ENCODE data around the gene SPNS3. TPM values are rescaled to one million over a fixed set of nuclear protein-coding genes. Genes with fewer than 3 reads are reported as not detected.

Gene SPNS3
- total and polyA plus RNA-seq, 4 donors = 0.40 to 1.6 (median 0.52) TPM

DNA sequence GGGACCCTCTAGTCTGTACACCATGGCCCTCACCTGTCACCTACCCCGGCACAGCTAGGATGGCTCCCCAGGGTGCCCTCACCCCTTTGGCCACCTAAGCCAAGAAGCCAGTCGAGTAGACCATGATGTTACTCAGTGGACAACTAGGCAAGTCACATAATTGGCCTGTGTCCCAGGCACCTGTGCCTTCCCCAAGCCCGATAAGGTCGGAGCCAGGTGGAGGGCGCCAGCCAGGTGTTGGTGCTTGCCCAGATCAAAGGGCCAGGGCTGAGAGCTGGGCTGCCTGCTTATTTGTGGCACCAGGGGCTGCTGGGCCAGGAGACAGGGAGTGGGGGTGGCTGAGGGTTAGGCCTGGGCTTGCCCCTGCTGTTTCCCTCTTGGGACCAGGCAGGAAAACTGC lies 81.8 kb downstream of the SPNS3 start:
- H3K4me3 ChIP-seq = no peak overlapping the region
- no peaks in the 10 kb centered on the region for H3K9me3 ChIP-seq (ENCODE audit: control insufficient read depth in 4 of 4, insufficient read depth in 3 of 4, low read length in 3 of 4)
- no peak overlapping the region for H3K9ac ChIP-seq (ENCODE audit: insufficient read depth in 1 of 2, low read length in 2 of 2)
- no peaks in the 10 kb centered on the region for H3K27me3 ChIP-seq (ENCODE audit: control insufficient read depth in 3 of 3, insufficient read depth in 3 of 3, low read length in 2 of 3)
- WGBS, 2 donors = 71 to 93% methylated on average over 5 of the region's 5 CpGs
- DNase-seq (no peak), ATAC-seq (ENCODE audit: insufficient read depth, low FRiP score) (no peak)
- H3K4me1 ChIP-seq (ENCODE audit: control insufficient read depth in 5 of 5, insufficient read depth in 5 of 5, low read length in 5 of 5) = peaks cover 0 to 62% (median 41%) of the 10 kb centered on the region in 5 donors
- TF ChIP-seq, protein P1, sequence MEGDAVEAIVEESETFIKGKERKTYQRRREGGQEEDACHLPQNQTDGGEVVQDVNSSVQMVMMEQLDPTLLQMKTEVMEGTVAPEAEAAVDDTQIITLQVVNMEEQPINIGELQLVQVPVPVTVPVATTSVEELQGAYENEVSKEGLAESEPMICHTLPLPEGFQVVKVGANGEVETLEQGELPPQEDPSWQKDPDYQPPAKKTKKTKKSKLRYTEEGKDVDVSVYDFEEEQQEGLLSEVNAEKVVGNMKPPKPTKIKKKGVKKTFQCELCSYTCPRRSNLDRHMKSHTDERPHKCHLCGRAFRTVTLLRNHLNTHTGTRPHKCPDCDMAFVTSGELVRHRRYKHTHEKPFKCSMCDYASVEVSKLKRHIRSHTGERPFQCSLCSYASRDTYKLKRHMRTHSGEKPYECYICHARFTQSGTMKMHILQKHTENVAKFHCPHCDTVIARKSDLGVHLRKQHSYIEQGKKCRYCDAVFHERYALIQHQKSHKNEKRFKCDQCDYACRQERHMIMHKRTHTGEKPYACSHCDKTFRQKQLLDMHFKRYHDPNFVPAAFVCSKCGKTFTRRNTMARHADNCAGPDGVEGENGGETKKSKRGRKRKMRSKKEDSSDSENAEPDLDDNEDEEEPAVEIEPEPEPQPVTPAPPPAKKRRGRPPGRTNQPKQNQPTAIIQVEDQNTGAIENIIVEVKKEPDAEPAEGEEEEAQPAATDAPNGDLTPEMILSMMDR (IDR thresholded peaks at IDR 0.05; ENCODE audit: control extremely low read depth, extremely low read depth) = no peak
- no peaks in the 10 kb centered on the region for H3K36me3 ChIP-seq (ENCODE audit: control insufficient read depth in 4 of 4, insufficient read depth in 4 of 4, low read length in 4 of 4)
- peak overlapping the region in 1 of 2 donors; percentile 88 for H3K27ac ChIP-seq (ENCODE audit: low read depth in 1 of 2, low read length in 1 of 2)

DNA sequence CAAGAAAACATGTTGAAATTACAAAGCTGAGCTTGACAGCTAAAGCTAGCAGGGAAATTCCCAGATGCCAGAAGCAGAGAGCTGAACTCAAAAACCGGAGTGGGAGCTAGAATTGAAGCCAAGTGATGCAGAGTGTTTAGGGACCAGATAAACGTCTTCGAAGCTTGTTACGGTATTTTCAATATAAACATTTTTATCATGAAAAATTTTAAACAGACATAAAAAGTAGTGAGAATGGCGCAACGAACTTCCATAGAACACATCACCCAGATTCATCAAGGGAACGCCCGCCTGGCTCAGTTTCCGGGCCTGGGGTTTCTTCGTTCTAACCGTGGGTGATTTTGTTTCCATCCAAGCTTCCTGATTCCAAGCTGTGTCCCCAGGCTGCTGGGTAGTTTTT lies 83.0 kb downstream of the SPNS3 start:
- TF ChIP-seq, protein P1 (IDR thresholded peaks at IDR 0.05; ENCODE audit: control extremely low read depth, extremely low read depth) = no peak
- Histone ChIP-seq H3K4me3 (no peak overlapping the region), H3K36me3 (ENCODE audit: control insufficient read depth in 4 of 4, insufficient read depth in 4 of 4, low read length in 4 of 4) (no peaks in the 10 kb centered on the region), H3K27ac (ENCODE audit: low read depth in 1 of 2, low read length in 1 of 2) (peak overlapping the region in 1 of 2 donors; percentile 81), H3K27me3 (ENCODE audit: control insufficient read depth in 3 of 3, insufficient read depth in 3 of 3, low read length in 2 of 3) (no peaks in the 10 kb centered on the region), H3K4me1 (ENCODE audit: control insufficient read depth in 5 of 5, insufficient read depth in 5 of 5, low read length in 5 of 5) (peaks cover 0 to 54% (median 46%) of the 10 kb centered on the region in 5 donors), H3K9me3 (ENCODE audit: control insufficient read depth in 4 of 4, insufficient read depth in 3 of 4, low read length in 3 of 4) (no peaks in the 10 kb centered on the region), H3K9ac (ENCODE audit: insufficient read depth in 1 of 2, low read length in 2 of 2) (peak overlapping the region in 1 of 2 donors; percentile 17)
- ATAC-seq (ENCODE audit: insufficient read depth, low FRiP score) (no peak), DNase-seq (peak; percentile 76 to 95 (median 91))
- 55 to 64% methylated on average over 11 of the region's 11 CpGs for WGBS, 2 donors

GRCh38 chr17:4518901-4519300 lies 85.2 kb downstream of the SPNS3 start:
- 70 to 72% methylated on average over 10 of the region's 10 CpGs for WGBS, 2 donors
- Histone ChIP-seq H3K4me3 (no peak overlapping the region), H3K27ac (ENCODE audit: low read depth in 1 of 2, low read length in 1 of 2) (peak overlapping the region; percentile 59 to 93), H3K9me3 (ENCODE audit: control insufficient read depth in 4 of 4, insufficient read depth in 3 of 4, low read length in 3 of 4) (no peaks in the 10 kb centered on the region), H3K36me3 (ENCODE audit: control insufficient read depth in 4 of 4, insufficient read depth in 4 of 4, low read length in 4 of 4) (peaks cover 0 to under 1% (median 0%) of the 10 kb centered on the region in 4 donors), H3K4me1 (ENCODE audit: control insufficient read depth in 5 of 5, insufficient read depth in 5 of 5, low read length in 5 of 5) (peaks cover 0 to 52% (median 34%) of the 10 kb centered on the region in 5 donors), H3K9ac (ENCODE audit: insufficient read depth in 1 of 2, low read length in 2 of 2) (no peak overlapping the region), H3K27me3 (ENCODE audit: control insufficient read depth in 3 of 3, insufficient read depth in 3 of 3, low read length in 2 of 3) (no peaks in the 10 kb centered on the region)
- TF ChIP-seq, protein P1 (IDR thresholded peaks at IDR 0.05; ENCODE audit: control extremely low read depth, extremely low read depth) = no peak
- ATAC-seq (ENCODE audit: insufficient read depth, low FRiP score) (no peak), DNase-seq (no peak)

- peaks cover 0 to 49% (median 32%) of the 10 kb centered on the region in 5 donors for H3K4me1 ChIP-seq (ENCODE audit: control insufficient read depth in 5 of 5, insufficient read depth in 5 of 5, low read length in 5 of 5)
- no peaks in the 10 kb centered on the region for H3K9me3 ChIP-seq (ENCODE audit: control insufficient read depth in 4 of 4, insufficient read depth in 3 of 4, low read length in 3 of 4)
- H3K27me3 ChIP-seq (ENCODE audit: control insufficient read depth in 3 of 3, insufficient read depth in 3 of 3, low read length in 2 of 3) = no peaks in the 10 kb centered on the region
- peak overlapping the region; percentile 71 to 93 for H3K27ac ChIP-seq (ENCODE audit: low read depth in 1 of 2, low read length in 1 of 2)
- ATAC-seq (ENCODE audit: insufficient read depth, low FRiP score) = no peak
- 37 to 68% methylated on average over 13 to 14 of the region's 14 CpGs for WGBS, 2 donors
- TF ChIP-seq, protein P1 (IDR thresholded peaks at IDR 0.05; ENCODE audit: control extremely low read depth, extremely low read depth) = no peak
- H3K36me3 ChIP-seq (ENCODE audit: control insufficient read depth in 4 of 4, insufficient read depth in 4 of 4, low read length in 4 of 4) = peaks cover 0 to 2% (median 0%) of the 10 kb centered on the region in 4 donors
- H3K4me3 ChIP-seq = no peak overlapping the region
- peak; percentile 50 to 75 (median 53) for DNase-seq
- H3K9ac ChIP-seq (ENCODE audit: insufficient read depth in 1 of 2, low read length in 2 of 2) = no peak overlapping the region
Observed at GRCh38 chr17:4519361-4519788, 85.6 kb downstream of the SPNS3 start.
